Upper lobe of left lung (tissue), 4 donors: ENCODE data around the gene MOB3C.

Experiments
- POLR2A ChIP-seq, 4 donors: fragments of 450-650 bp; IDR thresholded peaks; one replicate each; pipeline ENCODE4 v1.5.1; 2016 to 2017; ENCODE audit warnings: antibody characterized with exemption in 4 of 4, mild to moderate bottlenecking in 2 of 4
- POLR2AphosphoS5 ChIP-seq, 2 donors: sonication (generic); formaldehyde crosslinking; IDR thresholded peaks; one replicate each; pipeline ENCODE4 v1.5.1; 2017; ENCODE audit warnings: antibody characterized with exemption in 2 of 2

DNA sequence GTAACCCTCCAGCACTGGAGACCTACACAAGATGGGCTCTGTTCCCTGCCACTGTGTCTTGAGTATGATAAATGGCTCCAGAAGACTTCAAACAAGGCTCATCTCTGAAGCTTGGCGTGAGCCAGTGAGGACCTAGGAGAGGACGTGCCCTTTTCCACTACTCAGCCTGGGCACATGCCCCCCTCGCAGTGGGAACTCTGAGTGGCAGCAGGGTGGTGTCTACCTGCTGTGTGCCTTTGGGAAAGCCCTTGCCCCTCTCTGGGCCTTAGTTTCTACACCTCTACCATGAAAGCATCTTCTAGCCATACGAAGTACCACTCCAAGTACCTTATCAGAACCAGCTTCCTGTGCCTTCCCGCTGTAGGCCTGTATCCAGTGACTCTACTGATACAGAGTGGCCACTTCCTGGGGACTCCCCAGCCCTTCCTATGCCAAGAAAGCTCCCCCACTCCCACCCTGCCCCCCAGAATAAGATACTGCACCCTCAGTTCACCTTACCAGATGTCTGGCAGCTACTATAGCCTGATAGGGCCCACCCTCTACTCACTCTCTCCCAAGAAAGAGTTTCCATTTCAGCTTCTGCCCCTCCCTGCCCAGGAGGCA, 3.1 kb upstream of the MOB3C start:
- TF ChIP-seq POLR2AphosphoS5 (IDR thresholded peaks at IDR 0.05) (no peak), POLR2A (IDR thresholded peaks at IDR 0.05) (no peak)
